K562 (cell line): ENCODE results near the gene OGFR. TPM values are rescaled to one million over a fixed set of nuclear protein-coding genes. Genes with fewer than 3 reads are reported as not detected.
A peak's percentile ranks its signal among the peaks of the same experiment; 100 is the strongest.

ENCODE experiments used
- CXXC5 ChIP-seq: fragments of 250-450 bp; sonication (Bioruptor Pico); IDR thresholded peaks from 2 replicates; pipeline ENCODE4 v1.8.0; 2022; ENCODE audit warnings: inconsistent platforms, mild to moderate bottlenecking, moderate library complexity
- FOS ChIP-seq: IDR thresholded peaks from 3 replicates; pipeline ENCODE4 v1.6.1; 2011; ENCODE audit not compliant: insufficient read length; ENCODE audit errors: extremely low read depth
- IFI16 ChIP-seq: fragments of 250-450 bp; sonication (Bioruptor Pico); IDR thresholded peaks from 2 replicates; pipeline ENCODE4 v2.1.2; 2022; ENCODE audit warnings: mild to moderate bottlenecking, inconsistent platforms
- PHF21A ChIP-seq: fragments of 450-650 bp; IDR thresholded peaks from 2 replicates; pipeline ENCODE4 v1.6.1; 2017; ENCODE audit warnings: low read depth, borderline replicate concordance
- RBM15 ChIP-seq: fragments of 200-400 bp; formaldehyde crosslinking; IDR thresholded peaks from 2 replicates; pipeline ENCODE4 v1.6.1; 2018; ENCODE audit warnings: mild to moderate bottlenecking, low read length, moderate library complexity; ENCODE audit not compliant: insufficient read depth
- RERE ChIP-seq: sonication (generic); formaldehyde crosslinking; IDR thresholded peaks from 2 replicates; pipeline ENCODE4 v1.8.0; 2023; ENCODE audit warnings: missing genetic modification reagents, mild to moderate bottlenecking, borderline replicate concordance
- SNRNP70 ChIP-seq: fragments of 200-400 bp; formaldehyde crosslinking; optimal IDR thresholded peaks from 2 replicates; pipeline ENCODE3; 2017; ENCODE audit warnings: low read depth, low read length
- TOE1 ChIP-seq, 2 experiments: fragments of 450-650 bp in 1 of 2; sonication (generic) in 1 of 2; formaldehyde crosslinking in 1 of 2; IDR thresholded peaks; 2 replicates each; pipeline versions ENCODE4 v1.7.1 to v1.8.0; 2016 to 2022; ENCODE audit warnings: borderline replicate concordance in 2 of 2, mild to moderate bottlenecking in 2 of 2, antibody characterized with exemption in 1 of 2, inconsistent platforms in 1 of 2, low read depth in 1 of 2, missing genetic modification reagents in 1 of 2, moderate library complexity in 1 of 2
- ZFP30 ChIP-seq: fragments of 250-450 bp; sonication (Bioruptor Pico); IDR thresholded peaks from 2 replicates; pipeline ENCODE4 v1.8.0; 2022; ENCODE audit warnings: moderate library complexity, mild to moderate bottlenecking, inconsistent platforms, borderline replicate concordance
- ZHX1 ChIP-seq: fragments of 150-350 bp; conservative IDR thresholded peaks from 2 replicates; pipeline ENCODE4 v1.6.1; 2014; ENCODE audit warnings: low read length
- ZNF197 ChIP-seq: fragments of 200-800 bp; sonication (Bioruptor generic); IDR thresholded peaks from 2 replicates; pipeline ENCODE4 v1.6.1; 2016; ENCODE audit warnings: low read depth, missing genetic modification characterization, missing compliant biosample characterization
- ZNF212 ChIP-seq: fragments of 450-650 bp; formaldehyde crosslinking; IDR thresholded peaks from 2 replicates; pipeline ENCODE4 v1.4.0; 2020; ENCODE audit warnings: mild to moderate bottlenecking
- ZNF384 ChIP-seq: IDR thresholded peaks from 2 replicates; pipeline ENCODE4 v1.6.1; 2012; ENCODE audit warnings: low read depth, low read length, improper control_type of control experiment
- ZNF431 ChIP-seq: sonication (generic); formaldehyde crosslinking; IDR thresholded peaks from 2 replicates; pipeline ENCODE4 v1.8.0; 2022; ENCODE audit warnings: mild to moderate bottlenecking, missing genetic modification reagents
- ZNF445 ChIP-seq: fragments of 250-450 bp; sonication (Bioruptor Pico); IDR thresholded peaks from 2 replicates; pipeline ENCODE4 v1.4.0; 2020; ENCODE audit warnings: low read depth, mild to moderate bottlenecking, moderate library complexity
- ZNF507 ChIP-seq: conservative IDR thresholded peaks from 2 replicates; pipeline ENCODE4 v1.6.1; 2017; ENCODE audit warnings: missing genetic modification characterization, missing compliant biosample characterization
- ZNF511 ChIP-seq: sonication (generic); formaldehyde crosslinking; IDR thresholded peaks from 2 replicates; pipeline ENCODE4 v1.8.0; 2022; ENCODE audit warnings: mild to moderate bottlenecking, missing genetic modification reagents
- ZNF57 ChIP-seq: fragments of 450-650 bp; formaldehyde crosslinking; IDR thresholded peaks from 2 replicates; pipeline ENCODE4 v1.4.0; 2020; ENCODE audit warnings: mild to moderate bottlenecking, moderate library complexity
- polyA plus RNA-seq, 8 experiments: library from polyadenylated mRNA; depleted of rRNA in 4 of 8; stranded (reverse) in 5 of 8; unstranded in 3 of 8; fragments of >200 nt; fragmentation: Nextera tagmentation in 2 of 8; fragmentation: Illumina TruSeq in 1 of 8; extraction: Ambion mirVana in 2 of 8; extraction: Trizol in 1 of 8; gene quantifications; 2 replicates each; pipeline versions ENCODE4 v1.2.1 to v1.2.3, GENCODE V29; 2011 to 2014; ENCODE audit warnings: inconsistent platforms in 1 of 8, missing spikeins in 1 of 8
- total RNA-seq, 7 experiments: library from RNA; depleted of rRNA in 6 of 7; stranded (reverse); fragments of >200 nt in 6 of 7; fragmentation: Illumina TruSeq in 2 of 7; extraction: Trizol in 2 of 7; gene quantifications; 2 replicates each; pipeline versions ENCODE4 v1.2.1 to v1.2.3, GENCODE V29; 2011 to 2021; ENCODE audit warnings: low replicate concordance in 1 of 7
- TF ChIP-seq, protein P1 (sequence below): sonication (generic); formaldehyde crosslinking; IDR thresholded peaks from 2 replicates; pipeline ENCODE4 v1.8.0; 2022; ENCODE audit warnings: mild to moderate bottlenecking, missing genetic modification reagents

The OGFR gene
- total and polyA plus RNA-seq, 9 of the 15 experiments (the other 6 are each of a cell fraction or from before 2014, with no cell fraction given), result 0.39 to 56.3 (median 17.5) TPM

DNA sequence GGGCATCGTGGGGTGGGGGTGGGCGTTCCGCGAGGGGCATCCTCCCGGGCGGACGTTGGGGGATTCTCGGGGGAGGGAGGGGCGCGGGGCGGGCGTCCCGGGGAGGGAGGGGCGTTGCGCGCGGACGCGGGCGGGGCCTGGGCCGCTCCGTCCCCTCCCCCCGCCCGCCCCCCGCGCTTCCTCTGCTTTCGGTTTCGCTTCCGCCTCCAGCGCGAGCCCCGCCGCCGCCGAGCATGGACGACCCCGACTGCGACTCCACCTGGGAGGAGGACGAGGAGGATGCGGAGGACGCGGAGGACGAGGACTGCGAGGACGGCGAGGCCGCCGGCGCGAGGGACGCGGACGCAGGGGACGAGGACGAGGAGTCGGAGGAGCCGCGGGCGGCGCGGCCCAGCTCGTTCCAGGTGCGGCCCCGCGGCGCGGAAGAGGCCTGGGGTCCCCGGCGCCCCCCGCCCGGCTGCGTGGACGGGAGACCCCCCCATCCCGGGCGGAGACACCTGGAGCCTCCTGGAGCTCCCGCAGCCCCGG lies at the start of gene OGFR (continued):
- TF ChIP-seq RERE (CRISPR knock-in tag), result no peak
- TF ChIP-seq CXXC5 (CRISPR knock-in tag), result peak; percentile 30; the same call in 1 of the 2 replicates
- TF ChIP-seq RBM15, result no peak
- no peak for TF ChIP-seq ZNF384
- TF ChIP-seq ZFP30, result no peak
- TF ChIP-seq, protein P1, sequence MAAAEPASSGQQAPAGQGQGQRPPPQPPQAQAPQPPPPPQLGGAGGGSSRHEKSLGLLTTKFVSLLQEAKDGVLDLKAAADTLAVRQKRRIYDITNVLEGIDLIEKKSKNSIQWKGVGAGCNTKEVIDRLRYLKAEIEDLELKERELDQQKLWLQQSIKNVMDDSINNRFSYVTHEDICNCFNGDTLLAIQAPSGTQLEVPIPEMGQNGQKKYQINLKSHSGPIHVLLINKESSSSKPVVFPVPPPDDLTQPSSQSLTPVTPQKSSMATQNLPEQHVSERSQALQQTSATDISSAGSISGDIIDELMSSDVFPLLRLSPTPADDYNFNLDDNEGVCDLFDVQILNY (CRISPR knock-in tag), result no peak
- TF ChIP-seq ZNF511 (CRISPR knock-in tag), result no peak
- no peak for TF ChIP-seq ZNF431 (CRISPR knock-in tag)
- no peak for TF ChIP-seq ZNF197 (CRISPR knock-in tag)
- no peak for TF ChIP-seq ZNF57 (CRISPR knock-in tag)
- TF ChIP-seq TOE1 (IDR thresholded peaks at IDR 0.05; ENCODE audit: borderline replicate concordance), result no peak
- TF ChIP-seq TOE1 (CRISPR knock-in tag; IDR thresholded peaks at IDR 0.05; ENCODE audit: borderline replicate concordance, low read depth), result no peak
- no peak for TF ChIP-seq ZHX1
- no peak for TF ChIP-seq ZNF212 (CRISPR knock-in tag)
- TF ChIP-seq PHF21A, result no peak
- TF ChIP-seq IFI16 (CRISPR knock-in tag), result no peak
- no peak for TF ChIP-seq FOS
- no peak for TF ChIP-seq ZNF507 (tag)
- no peak for TF ChIP-seq ZNF445
- no peak for TF ChIP-seq SNRNP70
